ENCODE results near the gene SLC6A6.
A peak's percentile ranks its signal among the peaks of the same experiment; 100 is the strongest.

Gene SLC6A6

DNA sequence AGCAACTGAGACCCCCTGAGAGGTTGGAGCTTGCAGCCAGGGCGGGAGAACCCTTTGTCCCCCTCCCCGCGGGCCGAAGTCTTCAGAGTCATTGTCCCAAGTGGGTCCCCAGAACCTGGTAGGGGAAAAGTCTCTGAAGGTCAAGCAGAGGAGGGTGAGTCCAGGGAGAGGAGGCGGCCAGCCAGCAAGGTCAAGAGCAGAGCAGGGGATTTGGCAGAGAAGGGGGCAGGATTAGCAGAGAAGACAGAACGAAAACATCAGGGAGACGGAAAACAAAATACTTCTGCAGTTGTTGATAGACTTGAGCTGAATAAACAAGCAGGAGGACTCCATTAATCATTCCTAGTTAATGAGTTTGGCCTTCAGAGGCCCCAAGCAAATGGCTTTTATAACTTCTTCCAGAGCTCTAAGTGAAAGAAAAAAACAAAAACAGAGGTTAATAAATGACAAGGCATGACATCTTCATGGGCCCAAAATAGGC lies 71.0 kb downstream of the SLC6A6 start:
- peaks cover 0 to 17% of the 10 kb centered on the region in 2 donors for H3K36me3 ChIP-seq (ENCODE audit: control insufficient read depth in 2 of 2, insufficient read depth in 2 of 2, low read length in 2 of 2)
- H3K9me3 ChIP-seq (ENCODE audit: control insufficient read depth in 2 of 2, low read length in 2 of 2): no peaks in the 10 kb centered on the region
- no peak overlapping the region for H3K4me3 ChIP-seq (ENCODE audit: low read length in 2 of 2)
- H3K4me1 ChIP-seq (ENCODE audit: control insufficient read depth in 2 of 2, insufficient read depth in 2 of 2, low read length in 2 of 2): no peaks in the 10 kb centered on the region
- no peak overlapping the region for H3K9ac ChIP-seq (ENCODE audit: low read depth in 1 of 2, low read length in 2 of 2)
- no peaks in the 10 kb centered on the region for H3K27me3 ChIP-seq (ENCODE audit: control insufficient read depth in 2 of 2, insufficient read depth in 2 of 2, low read length in 2 of 2)
- H3K27ac ChIP-seq (ENCODE audit: low read depth in 2 of 2, low read length in 2 of 2): peak overlapping the region; percentile 20 to 51

DNA sequence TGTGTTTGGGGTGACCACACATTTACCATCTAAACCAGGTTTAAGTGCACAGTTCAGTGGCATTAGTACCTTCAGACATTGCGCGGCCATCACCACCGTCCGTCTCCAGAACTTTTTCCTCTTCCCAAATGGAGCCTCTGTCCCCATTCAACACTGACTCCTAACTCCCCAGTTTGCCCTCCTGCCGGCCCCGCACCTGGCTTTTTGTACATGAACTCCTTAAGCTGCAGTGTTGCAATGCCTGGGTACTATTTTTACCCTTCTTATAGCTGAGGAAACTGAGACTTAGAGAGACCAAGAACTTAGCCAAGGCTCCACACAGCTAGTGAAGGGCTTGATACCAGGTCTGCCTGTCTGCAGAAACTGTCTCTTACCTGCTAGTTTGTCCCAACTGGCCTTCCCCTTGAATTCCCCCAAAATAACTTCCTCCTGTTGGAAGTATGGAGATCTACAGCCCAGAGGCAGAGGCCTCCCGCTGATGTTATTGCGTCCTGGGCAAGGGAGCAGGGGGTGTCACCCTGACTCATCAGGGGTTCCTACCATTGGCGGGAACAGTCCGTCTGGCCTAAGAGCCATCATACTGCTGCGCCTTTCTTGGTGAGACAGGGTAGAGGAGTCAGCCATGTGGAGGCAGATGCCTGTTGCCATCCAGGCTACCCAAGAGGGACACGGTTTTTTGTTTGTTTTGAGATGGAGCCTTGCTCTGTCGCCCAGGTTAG lies 72.1 kb downstream of the SLC6A6 start:
- H3K4me3 ChIP-seq (ENCODE audit: low read length in 2 of 2): no peak overlapping the region
- H3K9ac ChIP-seq (ENCODE audit: low read depth in 1 of 2, low read length in 2 of 2): no peak overlapping the region
- no peaks in the 10 kb centered on the region for H3K27me3 ChIP-seq (ENCODE audit: control insufficient read depth in 2 of 2, insufficient read depth in 2 of 2, low read length in 2 of 2)
- H3K27ac ChIP-seq (ENCODE audit: low read depth in 2 of 2, low read length in 2 of 2): no peak overlapping the region
- H3K9me3 ChIP-seq (ENCODE audit: control insufficient read depth in 2 of 2, low read length in 2 of 2): no peaks in the 10 kb centered on the region
- no peaks in the 10 kb centered on the region for H3K4me1 ChIP-seq (ENCODE audit: control insufficient read depth in 2 of 2, insufficient read depth in 2 of 2, low read length in 2 of 2)
- peaks cover 0 to 15% of the 10 kb centered on the region in 2 donors for H3K36me3 ChIP-seq (ENCODE audit: control insufficient read depth in 2 of 2, insufficient read depth in 2 of 2, low read length in 2 of 2)

DNA sequence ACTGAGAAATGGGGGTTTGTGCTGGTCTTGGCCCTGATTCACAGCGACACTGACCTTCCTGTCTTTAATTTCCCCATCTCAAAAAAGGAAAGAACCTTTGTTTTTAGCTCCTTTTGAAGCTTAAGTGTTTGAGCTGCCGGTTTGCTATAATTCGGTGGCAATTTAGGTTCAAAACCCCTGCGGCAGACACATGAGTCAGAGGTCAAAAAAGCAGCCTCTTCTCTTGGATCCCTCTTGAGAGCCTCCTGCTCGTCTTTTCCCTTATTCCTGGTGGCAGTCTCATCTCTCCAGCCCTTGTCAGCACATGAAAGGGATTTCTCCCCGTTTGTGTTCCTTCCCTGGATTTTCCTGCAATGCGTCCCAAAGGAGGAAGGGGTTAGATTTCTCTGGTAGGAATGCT lies 73.2 kb downstream of the SLC6A6 start:
- no peaks in the 10 kb centered on the region for H3K4me1 ChIP-seq (ENCODE audit: control insufficient read depth in 2 of 2, insufficient read depth in 2 of 2, low read length in 2 of 2)
- no peak overlapping the region for H3K4me3 ChIP-seq (ENCODE audit: low read length in 2 of 2)
- no peak overlapping the region for H3K9ac ChIP-seq (ENCODE audit: low read depth in 1 of 2, low read length in 2 of 2)
- no peak overlapping the region for H3K27ac ChIP-seq (ENCODE audit: low read depth in 2 of 2, low read length in 2 of 2)
- no peaks in the 10 kb centered on the region for H3K27me3 ChIP-seq (ENCODE audit: control insufficient read depth in 2 of 2, insufficient read depth in 2 of 2, low read length in 2 of 2)
- peaks cover 0 to 15% of the 10 kb centered on the region in 2 donors for H3K36me3 ChIP-seq (ENCODE audit: control insufficient read depth in 2 of 2, insufficient read depth in 2 of 2, low read length in 2 of 2)
- no peaks in the 10 kb centered on the region for H3K9me3 ChIP-seq (ENCODE audit: control insufficient read depth in 2 of 2, low read length in 2 of 2)

DNA sequence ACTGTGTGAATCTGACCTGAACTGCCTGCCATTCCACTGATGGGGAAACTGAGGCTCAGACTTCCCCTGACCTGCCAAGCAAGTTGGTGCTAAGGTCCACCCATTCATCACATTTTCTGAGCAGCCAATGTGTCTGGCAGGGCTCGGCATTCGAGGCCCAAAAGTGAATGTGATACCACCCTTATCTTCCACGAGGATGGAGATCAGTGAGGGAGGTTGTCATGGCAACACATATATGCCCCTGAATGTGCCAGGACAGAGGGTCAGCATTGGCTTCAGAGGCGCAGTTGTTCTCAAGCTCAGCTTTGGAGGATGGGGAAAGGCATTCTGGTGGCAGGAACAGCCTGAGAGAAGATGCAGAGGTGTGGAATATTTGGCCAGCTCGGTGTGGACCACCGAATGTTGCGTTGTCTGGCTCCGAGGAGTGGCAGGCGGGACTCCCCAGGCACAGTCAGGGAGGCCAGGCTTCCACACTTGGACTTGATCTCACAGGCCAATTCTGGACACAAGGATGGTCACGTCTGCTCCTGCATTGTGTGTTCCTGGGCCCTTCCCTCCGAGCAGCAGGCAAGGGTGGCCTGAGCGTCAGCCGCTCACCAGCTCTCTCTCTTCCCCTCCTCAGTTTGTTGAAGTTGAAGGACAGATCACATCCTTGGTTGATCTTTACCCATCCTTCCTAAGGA lies 74.3 kb downstream of the SLC6A6 start:
- H3K4me3 ChIP-seq (ENCODE audit: low read length in 2 of 2): no peak overlapping the region
- H3K9me3 ChIP-seq (ENCODE audit: control insufficient read depth in 2 of 2, low read length in 2 of 2): no peaks in the 10 kb centered on the region
- no peak overlapping the region for H3K9ac ChIP-seq (ENCODE audit: low read depth in 1 of 2, low read length in 2 of 2)
- no peak overlapping the region for H3K27ac ChIP-seq (ENCODE audit: low read depth in 2 of 2, low read length in 2 of 2)
- H3K36me3 ChIP-seq (ENCODE audit: control insufficient read depth in 2 of 2, insufficient read depth in 2 of 2, low read length in 2 of 2): peaks cover 4 to 20% of the 10 kb centered on the region in 2 donors
- H3K27me3 ChIP-seq (ENCODE audit: control insufficient read depth in 2 of 2, insufficient read depth in 2 of 2, low read length in 2 of 2): no peaks in the 10 kb centered on the region
- H3K4me1 ChIP-seq (ENCODE audit: control insufficient read depth in 2 of 2, insufficient read depth in 2 of 2, low read length in 2 of 2): no peaks in the 10 kb centered on the region

DNA sequence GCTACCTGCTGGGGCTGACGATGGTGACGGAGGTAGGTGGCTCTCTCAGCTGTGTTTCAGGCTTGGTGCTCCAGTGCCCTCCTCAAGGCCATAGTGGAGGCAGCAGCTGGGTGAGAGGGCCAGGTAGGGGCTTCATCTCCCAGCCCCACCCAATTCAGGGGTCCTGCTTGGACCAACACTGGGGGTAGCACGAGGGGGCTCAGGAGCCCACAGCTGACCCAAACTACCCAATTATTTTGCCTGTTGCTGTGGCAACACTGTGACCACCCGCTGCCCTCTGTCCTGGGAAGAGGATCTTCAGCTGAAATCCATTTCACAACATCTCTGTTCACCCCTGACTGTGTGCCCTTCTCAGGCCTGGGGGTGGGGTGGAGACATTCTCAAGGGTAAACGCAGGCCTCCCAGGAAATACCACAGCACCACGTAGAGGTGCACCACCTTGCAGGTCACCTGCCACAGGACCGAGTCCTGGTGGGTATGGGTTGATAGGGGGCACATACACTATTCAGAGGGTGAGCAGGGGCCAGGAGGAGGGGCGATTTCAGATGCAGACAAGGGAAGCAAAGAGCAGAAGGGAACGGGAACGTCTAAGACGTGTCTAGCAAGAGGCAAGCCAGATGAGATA lies 75.0 kb downstream of the SLC6A6 start:
- peaks cover 4 to 20% of the 10 kb centered on the region in 2 donors for H3K36me3 ChIP-seq (ENCODE audit: control insufficient read depth in 2 of 2, insufficient read depth in 2 of 2, low read length in 2 of 2)
- no peaks in the 10 kb centered on the region for H3K4me1 ChIP-seq (ENCODE audit: control insufficient read depth in 2 of 2, insufficient read depth in 2 of 2, low read length in 2 of 2)
- no peak overlapping the region for H3K27ac ChIP-seq (ENCODE audit: low read depth in 2 of 2, low read length in 2 of 2)
- no peak overlapping the region for H3K9ac ChIP-seq (ENCODE audit: low read depth in 1 of 2, low read length in 2 of 2)
- H3K27me3 ChIP-seq (ENCODE audit: control insufficient read depth in 2 of 2, insufficient read depth in 2 of 2, low read length in 2 of 2): no peaks in the 10 kb centered on the region
- H3K4me3 ChIP-seq (ENCODE audit: low read length in 2 of 2): no peak overlapping the region
- H3K9me3 ChIP-seq (ENCODE audit: control insufficient read depth in 2 of 2, low read length in 2 of 2): no peaks in the 10 kb centered on the region

DNA sequence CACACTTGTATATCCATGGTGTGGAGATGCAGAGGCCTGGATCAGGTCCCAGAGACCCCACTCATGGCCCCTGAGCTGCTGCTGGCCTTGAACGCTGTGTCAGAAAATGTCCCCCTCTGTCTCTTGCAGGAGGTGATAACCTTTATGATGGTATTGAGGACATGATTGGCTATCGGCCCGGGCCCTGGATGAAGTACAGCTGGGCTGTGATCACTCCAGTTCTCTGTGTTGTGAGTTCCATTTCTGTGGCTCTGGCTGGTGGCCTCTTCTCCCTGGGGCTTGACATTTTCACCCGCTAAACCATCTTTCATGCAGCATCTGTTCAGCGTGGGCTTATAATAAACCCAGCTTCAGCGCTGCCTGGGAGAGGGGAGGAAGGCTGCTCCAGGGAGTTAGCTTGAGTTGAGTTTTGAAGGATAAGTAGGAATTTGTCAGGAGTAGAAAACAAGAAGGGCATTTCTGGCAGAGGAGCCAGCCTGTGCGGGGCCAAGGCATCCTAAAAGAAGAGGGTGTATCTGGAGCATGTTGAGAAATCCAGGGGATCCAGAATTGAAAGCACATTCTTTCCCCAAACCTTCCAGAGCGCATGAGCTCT lies 76.6 kb downstream of the SLC6A6 start:
- Histone ChIP-seq H3K27me3 (ENCODE audit: control insufficient read depth in 2 of 2, insufficient read depth in 2 of 2, low read length in 2 of 2) (no peaks in the 10 kb centered on the region), H3K4me1 (ENCODE audit: control insufficient read depth in 2 of 2, insufficient read depth in 2 of 2, low read length in 2 of 2) (no peaks in the 10 kb centered on the region), H3K9me3 (ENCODE audit: control insufficient read depth in 2 of 2, low read length in 2 of 2) (no peaks in the 10 kb centered on the region), H3K4me3 (ENCODE audit: low read length in 2 of 2) (no peak overlapping the region), H3K9ac (ENCODE audit: low read depth in 1 of 2, low read length in 2 of 2) (no peak overlapping the region), H3K27ac (ENCODE audit: low read depth in 2 of 2, low read length in 2 of 2) (no peak overlapping the region), H3K36me3 (ENCODE audit: control insufficient read depth in 2 of 2, insufficient read depth in 2 of 2, low read length in 2 of 2) (peaks cover 4 to 20% of the 10 kb centered on the region in 2 donors)

DNA sequence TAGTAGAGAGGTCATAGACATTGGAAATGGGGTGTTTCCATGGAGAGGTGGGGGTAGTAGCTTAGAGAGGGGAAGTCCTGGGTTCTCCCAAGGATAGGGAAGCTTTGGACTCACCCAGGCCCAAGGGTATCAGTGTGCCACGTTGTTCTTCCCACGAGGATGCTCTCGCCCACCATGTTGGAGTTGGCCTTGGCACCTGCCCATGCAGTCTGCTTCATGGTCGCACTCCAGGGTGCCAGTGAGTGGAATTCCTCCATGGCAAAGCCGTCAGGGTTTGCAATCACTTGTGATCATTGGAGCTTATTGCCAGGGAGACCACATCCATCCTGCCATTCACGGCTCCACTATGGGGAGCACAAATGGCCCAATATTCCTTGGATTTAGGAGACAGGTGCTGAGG lies 77.2 kb downstream of the SLC6A6 start:
- Histone ChIP-seq H3K9me3 (ENCODE audit: control insufficient read depth in 2 of 2, low read length in 2 of 2) (no peaks in the 10 kb centered on the region), H3K27me3 (ENCODE audit: control insufficient read depth in 2 of 2, insufficient read depth in 2 of 2, low read length in 2 of 2) (no peaks in the 10 kb centered on the region), H3K9ac (ENCODE audit: low read depth in 1 of 2, low read length in 2 of 2) (no peak overlapping the region), H3K36me3 (ENCODE audit: control insufficient read depth in 2 of 2, insufficient read depth in 2 of 2, low read length in 2 of 2) (peaks cover 4 to 23% of the 10 kb centered on the region in 2 donors), H3K4me3 (ENCODE audit: low read length in 2 of 2) (no peak overlapping the region), H3K27ac (ENCODE audit: low read depth in 2 of 2, low read length in 2 of 2) (no peak overlapping the region), H3K4me1 (ENCODE audit: control insufficient read depth in 2 of 2, insufficient read depth in 2 of 2, low read length in 2 of 2) (no peaks in the 10 kb centered on the region)

DNA sequence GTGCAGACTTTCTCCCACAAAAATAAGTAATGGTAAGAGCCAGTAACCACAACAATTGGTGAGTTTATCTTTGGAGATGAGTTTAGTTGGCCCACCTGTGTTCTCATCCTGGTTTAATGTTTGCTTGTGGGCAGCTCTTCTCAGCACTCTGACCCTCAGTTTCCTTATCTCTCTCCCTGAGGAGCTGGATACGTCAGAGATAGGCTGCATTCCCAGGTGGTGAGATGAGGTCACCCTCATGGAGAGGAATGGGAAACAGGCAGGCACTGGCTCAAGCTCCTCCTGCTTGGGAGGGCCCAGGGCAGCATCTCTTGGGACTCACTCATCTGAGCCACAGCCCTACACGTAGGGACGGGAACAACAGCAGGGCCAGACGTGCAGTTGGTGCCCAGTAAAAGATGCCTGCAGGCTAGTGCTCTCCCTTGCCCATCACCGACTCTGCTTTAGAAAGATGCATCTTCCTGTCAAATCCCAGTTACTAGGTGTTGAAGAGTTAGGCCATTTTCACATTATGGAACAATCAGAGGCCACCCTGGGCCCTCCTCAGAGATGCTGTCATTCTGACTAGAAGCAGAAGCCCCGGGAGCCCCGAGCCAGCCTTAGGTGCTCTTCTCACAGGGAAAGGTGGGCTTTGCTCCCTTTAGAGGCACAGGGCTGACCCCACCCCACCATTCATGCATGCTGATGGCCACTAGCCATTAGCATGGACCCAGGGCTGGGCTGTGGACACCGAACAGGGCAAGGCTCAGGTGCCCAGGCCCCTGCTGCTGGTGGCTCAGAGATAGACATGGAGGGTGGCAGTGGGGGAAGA lies 78.0 kb downstream of the SLC6A6 start:
- Histone ChIP-seq H3K9ac (ENCODE audit: low read depth in 1 of 2, low read length in 2 of 2) (no peak overlapping the region), H3K4me3 (ENCODE audit: low read length in 2 of 2) (no peak overlapping the region), H3K9me3 (ENCODE audit: control insufficient read depth in 2 of 2, low read length in 2 of 2) (no peaks in the 10 kb centered on the region), H3K36me3 (ENCODE audit: control insufficient read depth in 2 of 2, insufficient read depth in 2 of 2, low read length in 2 of 2) (peaks cover 4 to 26% of the 10 kb centered on the region in 2 donors), H3K27me3 (ENCODE audit: control insufficient read depth in 2 of 2, insufficient read depth in 2 of 2, low read length in 2 of 2) (no peaks in the 10 kb centered on the region), H3K27ac (ENCODE audit: low read depth in 2 of 2, low read length in 2 of 2) (no peak overlapping the region), H3K4me1 (ENCODE audit: control insufficient read depth in 2 of 2, insufficient read depth in 2 of 2, low read length in 2 of 2) (no peaks in the 10 kb centered on the region)

DNA sequence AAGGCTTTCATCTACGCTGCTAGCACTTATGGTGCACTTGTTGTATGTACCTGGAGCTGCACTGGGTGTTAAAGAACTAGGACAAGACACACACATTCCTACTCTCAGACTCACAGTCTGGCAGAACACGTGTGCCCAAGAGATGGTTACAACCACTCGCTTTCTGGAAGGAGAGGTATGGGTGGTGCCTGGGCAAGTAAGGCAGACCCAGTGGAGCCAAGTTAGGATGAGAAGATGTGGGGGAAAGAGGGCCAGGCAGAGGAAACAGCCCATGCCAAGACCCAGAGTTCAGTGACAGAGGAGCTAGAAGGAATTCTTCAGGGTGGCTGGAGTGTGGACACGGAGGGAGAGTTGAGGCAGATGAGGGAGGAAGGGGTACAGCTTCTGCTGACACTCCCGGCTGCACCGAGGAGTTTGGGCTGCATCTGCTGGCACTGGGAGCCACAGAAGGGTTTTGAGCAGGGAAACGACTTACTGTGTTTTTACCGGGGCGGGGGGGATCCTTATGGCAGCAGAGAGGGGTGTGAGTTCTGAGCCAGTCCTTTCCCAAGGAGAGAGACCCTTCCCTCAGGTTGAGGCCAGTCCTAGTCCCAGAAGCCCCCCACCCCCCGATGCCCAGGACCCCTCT lies 78.7 kb downstream of the SLC6A6 start:
- H3K4me3 ChIP-seq (ENCODE audit: low read length in 2 of 2): no peak overlapping the region
- H3K27me3 ChIP-seq (ENCODE audit: control insufficient read depth in 2 of 2, insufficient read depth in 2 of 2, low read length in 2 of 2): no peaks in the 10 kb centered on the region
- H3K27ac ChIP-seq (ENCODE audit: low read depth in 2 of 2, low read length in 2 of 2): no peak overlapping the region
- H3K36me3 ChIP-seq (ENCODE audit: control insufficient read depth in 2 of 2, insufficient read depth in 2 of 2, low read length in 2 of 2): peaks cover 4 to 26% of the 10 kb centered on the region in 2 donors
- H3K4me1 ChIP-seq (ENCODE audit: control insufficient read depth in 2 of 2, insufficient read depth in 2 of 2, low read length in 2 of 2): no peaks in the 10 kb centered on the region
- no peaks in the 10 kb centered on the region for H3K9me3 ChIP-seq (ENCODE audit: control insufficient read depth in 2 of 2, low read length in 2 of 2)
- no peak overlapping the region for H3K9ac ChIP-seq (ENCODE audit: low read depth in 1 of 2, low read length in 2 of 2)
